ENCODE data around the gene HHIPL2. TPM values are rescaled to one million over a fixed set of nuclear protein-coding genes. Genes with fewer than 3 reads are reported as not detected.

Gene HHIPL2
- total RNA-seq, 3 donors from 2014 or later (not counting 1 experiment from before 2014, with no cell fraction given): 0.21 to 1.4 TPM; not detected in 1

DNA sequence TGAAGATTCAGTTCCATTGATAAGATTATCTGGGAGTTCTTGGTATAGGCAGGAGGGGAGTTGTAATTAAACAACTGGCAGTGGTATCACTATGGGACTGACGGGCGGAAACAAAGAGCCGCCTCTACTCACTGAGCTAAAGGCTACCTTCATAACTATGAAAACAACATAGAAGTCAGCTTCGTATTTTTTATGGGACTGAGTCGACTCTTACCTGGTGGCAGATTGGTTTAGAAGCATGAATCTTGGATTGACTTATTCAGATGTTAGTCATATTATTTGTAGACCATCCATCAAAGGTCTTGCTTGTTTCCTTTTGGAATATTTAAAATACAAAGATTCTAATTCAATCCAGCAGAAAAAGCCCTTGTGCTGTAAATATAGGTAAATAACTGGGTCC lies 6.3 kb upstream of the HHIPL2 start:
- no peaks in the 10 kb centered on the region for H3K4me1 ChIP-seq (ENCODE audit: control insufficient read depth, insufficient read depth, low read length)
- intact Hi-C loops (cut with micrococcal nuclease): no loop called here
- no peak overlapping the region for H3K4me3 ChIP-seq (ENCODE audit: low read length)
- H3K27ac Mint-ChIP-seq: no peak overlapping the region
- DNase-seq (no peak), ATAC-seq (no peak)
- H3K4me3 Mint-ChIP-seq: no peak overlapping the region
- no peaks in the 10 kb centered on the region for H3K27me3 Mint-ChIP-seq (ENCODE audit: low read depth in 2 of 2)
- H3K9me3 Mint-ChIP-seq: no peaks in the 10 kb centered on the region
- TF ChIP-seq, protein P1, sequence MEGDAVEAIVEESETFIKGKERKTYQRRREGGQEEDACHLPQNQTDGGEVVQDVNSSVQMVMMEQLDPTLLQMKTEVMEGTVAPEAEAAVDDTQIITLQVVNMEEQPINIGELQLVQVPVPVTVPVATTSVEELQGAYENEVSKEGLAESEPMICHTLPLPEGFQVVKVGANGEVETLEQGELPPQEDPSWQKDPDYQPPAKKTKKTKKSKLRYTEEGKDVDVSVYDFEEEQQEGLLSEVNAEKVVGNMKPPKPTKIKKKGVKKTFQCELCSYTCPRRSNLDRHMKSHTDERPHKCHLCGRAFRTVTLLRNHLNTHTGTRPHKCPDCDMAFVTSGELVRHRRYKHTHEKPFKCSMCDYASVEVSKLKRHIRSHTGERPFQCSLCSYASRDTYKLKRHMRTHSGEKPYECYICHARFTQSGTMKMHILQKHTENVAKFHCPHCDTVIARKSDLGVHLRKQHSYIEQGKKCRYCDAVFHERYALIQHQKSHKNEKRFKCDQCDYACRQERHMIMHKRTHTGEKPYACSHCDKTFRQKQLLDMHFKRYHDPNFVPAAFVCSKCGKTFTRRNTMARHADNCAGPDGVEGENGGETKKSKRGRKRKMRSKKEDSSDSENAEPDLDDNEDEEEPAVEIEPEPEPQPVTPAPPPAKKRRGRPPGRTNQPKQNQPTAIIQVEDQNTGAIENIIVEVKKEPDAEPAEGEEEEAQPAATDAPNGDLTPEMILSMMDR (IDR thresholded peaks at IDR 0.05): no peak
- H3K36me3 ChIP-seq (ENCODE audit: control insufficient read depth, insufficient read depth, low read length): peaks cover 24% of the 10 kb centered on the region
- H3K27ac ChIP-seq (ENCODE audit: low read length): no peak overlapping the region
- no peaks in the 10 kb centered on the region for H3K36me3 Mint-ChIP-seq
- no peaks in the 10 kb centered on the region for H3K4me1 Mint-ChIP-seq
- no peaks in the 10 kb centered on the region for H3K27me3 ChIP-seq (ENCODE audit: control insufficient read depth, insufficient read depth, low read length)
- WGBS (ENCODE audit: insufficient coverage): 100% methylated on average over 3 of the region's 5 CpGs
- H3K9me3 ChIP-seq (ENCODE audit: control insufficient read depth, insufficient read depth, low read length): no peaks in the 10 kb centered on the region

DNA sequence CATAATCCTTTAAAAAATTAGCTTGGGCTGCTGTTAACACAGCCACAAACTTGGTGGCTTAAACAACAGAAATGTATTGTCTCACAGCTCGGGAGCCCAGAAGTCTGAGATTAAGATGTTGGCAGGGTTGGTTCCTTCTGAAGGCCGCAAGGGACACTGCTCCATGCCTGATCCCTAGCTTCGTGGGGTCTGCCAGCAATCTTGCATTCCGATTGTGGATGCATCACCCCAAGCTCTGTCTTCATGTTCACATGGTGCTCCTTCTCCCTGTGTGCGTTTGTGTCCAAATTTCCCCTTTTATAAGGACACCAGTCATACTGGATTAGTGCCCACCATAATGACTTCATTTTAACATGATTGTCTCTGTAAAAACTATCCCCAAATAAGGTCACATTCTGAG lies 5.0 kb upstream of the HHIPL2 start:
- no peaks in the 10 kb centered on the region for H3K9me3 ChIP-seq (ENCODE audit: control insufficient read depth, insufficient read depth, low read length)
- Mint-ChIP-seq H3K9me3 (no peaks in the 10 kb centered on the region), H3K27ac (no peak overlapping the region), H3K4me1 (no peaks in the 10 kb centered on the region), H3K27me3 (ENCODE audit: low read depth in 2 of 2) (peaks cover 0 to 5% of the 10 kb centered on the region in 2 donors), H3K4me3 (no peak overlapping the region), H3K36me3 (no peaks in the 10 kb centered on the region)
- ATAC-seq: no peak
- H3K27me3 ChIP-seq (ENCODE audit: control insufficient read depth, insufficient read depth, low read length): no peaks in the 10 kb centered on the region
- H3K36me3 ChIP-seq (ENCODE audit: control insufficient read depth, insufficient read depth, low read length): peaks cover 17% of the 10 kb centered on the region
- no peak overlapping the region for H3K4me3 ChIP-seq (ENCODE audit: low read length)
- H3K4me1 ChIP-seq (ENCODE audit: control insufficient read depth, insufficient read depth, low read length): no peaks in the 10 kb centered on the region
- TF ChIP-seq, protein P1 (IDR thresholded peaks at IDR 0.05): no peak
- 93% methylated on average over 5 of the region's 5 CpGs for WGBS (ENCODE audit: insufficient coverage)
- H3K27ac ChIP-seq (ENCODE audit: low read length): no peak overlapping the region
- intact Hi-C loops (cut with micrococcal nuclease): no loop called here
- no peak for DNase-seq

DNA sequence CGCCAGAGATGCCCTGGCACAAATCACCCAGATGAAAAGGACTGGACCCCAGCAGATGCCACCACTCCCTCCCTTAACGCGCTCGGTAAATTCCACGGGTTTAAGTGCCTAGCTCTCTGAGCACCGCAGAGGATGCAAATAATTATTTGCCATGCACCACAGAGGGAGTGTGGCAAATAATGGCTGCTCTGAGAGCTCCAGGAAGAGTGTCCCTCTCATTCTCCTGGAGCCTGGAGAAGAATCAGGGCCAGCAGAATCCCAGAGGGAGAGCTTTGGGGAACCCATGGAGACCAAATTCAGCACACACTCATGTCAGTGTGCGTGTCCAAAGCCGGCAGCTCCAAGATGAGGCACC lies 667 bp downstream of the HHIPL2 start:
- 65% methylated on average over 8 of the region's 8 CpGs for WGBS (ENCODE audit: insufficient coverage)
- intact Hi-C loops (cut with micrococcal nuclease): no loop called here
- Histone ChIP-seq H3K4me3 (ENCODE audit: low read length) (no peak overlapping the region), H3K27ac (ENCODE audit: low read length) (no peak overlapping the region), H3K9me3 (ENCODE audit: control insufficient read depth, insufficient read depth, low read length) (no peaks in the 10 kb centered on the region), H3K36me3 (ENCODE audit: control insufficient read depth, insufficient read depth, low read length) (no peaks in the 10 kb centered on the region), H3K27me3 (ENCODE audit: control insufficient read depth, insufficient read depth, low read length) (no peaks in the 10 kb centered on the region), H3K4me1 (ENCODE audit: control insufficient read depth, insufficient read depth, low read length) (no peaks in the 10 kb centered on the region)
- TF ChIP-seq, protein P1 (IDR thresholded peaks at IDR 0.05): no peak
- H3K27me3 Mint-ChIP-seq (ENCODE audit: low read depth in 2 of 2): peaks cover 19% of the 10 kb centered on the region in 2 donors
- H3K27ac Mint-ChIP-seq: no peak overlapping the region
- no peaks in the 10 kb centered on the region for H3K4me1 Mint-ChIP-seq
- no peak overlapping the region for H3K4me3 Mint-ChIP-seq
- DNase-seq (no peak), ATAC-seq (no peak)
- no peaks in the 10 kb centered on the region for H3K9me3 Mint-ChIP-seq
- no peaks in the 10 kb centered on the region for H3K36me3 Mint-ChIP-seq

DNA sequence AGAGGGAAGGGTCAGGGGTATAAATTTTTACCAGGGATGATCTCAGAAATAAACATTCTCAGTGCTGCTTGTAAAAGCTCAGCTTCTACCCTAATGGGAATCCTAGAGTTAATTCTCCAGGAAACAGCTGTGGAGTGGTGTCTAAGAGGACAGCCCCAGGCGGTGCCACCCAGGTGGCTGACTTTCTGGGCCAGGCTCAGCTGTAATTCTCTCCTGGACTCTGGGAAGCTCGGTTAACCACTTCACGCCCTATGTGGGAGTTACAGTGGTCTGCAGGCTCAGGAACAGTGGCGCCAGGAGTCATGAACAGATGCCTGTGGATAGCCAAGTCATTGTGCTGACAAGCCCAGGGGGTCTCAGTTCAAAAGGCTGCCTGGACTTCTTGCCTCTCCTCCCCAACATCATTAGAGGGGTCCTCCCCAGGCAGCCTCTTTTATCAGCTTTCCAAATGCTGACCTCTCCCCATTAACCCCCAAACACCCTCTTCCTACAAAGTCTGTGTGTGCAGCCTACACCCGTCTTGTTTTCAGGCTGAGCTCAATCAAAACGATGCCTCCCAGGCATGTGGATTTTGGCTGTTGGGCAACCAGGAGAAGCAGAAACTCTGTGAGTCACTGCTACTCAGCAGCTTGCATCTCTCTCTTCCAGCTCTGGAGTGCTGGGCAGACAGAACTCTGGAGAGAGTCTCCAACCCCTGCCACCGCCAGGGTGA lies 1.2 kb downstream of the HHIPL2 start:
- WGBS (ENCODE audit: insufficient coverage): 20% methylated on average over 7 of the region's 7 CpGs
- H3K36me3 Mint-ChIP-seq: no peaks in the 10 kb centered on the region
- no peaks in the 10 kb centered on the region for H3K4me1 Mint-ChIP-seq

More for the DNA sequence above, 1.2 kb downstream of the HHIPL2 start:
- no peaks in the 10 kb centered on the region for H3K9me3 Mint-ChIP-seq
- H3K4me3 Mint-ChIP-seq: no peak overlapping the region
- H3K27me3 Mint-ChIP-seq (ENCODE audit: low read depth in 2 of 2): peaks cover 19% of the 10 kb centered on the region in 2 donors
- no peaks in the 10 kb centered on the region for H3K4me1 ChIP-seq (ENCODE audit: control insufficient read depth, insufficient read depth, low read length)
- no peaks in the 10 kb centered on the region for H3K36me3 ChIP-seq (ENCODE audit: control insufficient read depth, insufficient read depth, low read length)
- H3K9me3 ChIP-seq (ENCODE audit: control insufficient read depth, insufficient read depth, low read length): no peaks in the 10 kb centered on the region
- intact Hi-C loops (cut with micrococcal nuclease): no loop called here
- H3K4me3 ChIP-seq (ENCODE audit: low read length): no peak overlapping the region
- H3K27me3 ChIP-seq (ENCODE audit: control insufficient read depth, insufficient read depth, low read length): no peaks in the 10 kb centered on the region
- DNase-seq (no peak), ATAC-seq (no peak)
- H3K27ac ChIP-seq (ENCODE audit: low read length): no peak overlapping the region
- TF ChIP-seq, protein P1 (IDR thresholded peaks at IDR 0.05): no peak
- H3K27ac Mint-ChIP-seq: no peak overlapping the region

Measured in natural killer cell (primary cell).